ENCODE measurements around the gene GRID2. TPM values are rescaled to one million over a fixed set of nuclear protein-coding genes. Genes with fewer than 3 reads are reported as not detected.

GRID2 gene
- total RNA-seq, 1 donor from 2014 or later: not detected

GRCh38 chr4:92657695-92658094 is 353.9 kb downstream of the GRID2 start:
- DNase-seq: no peak
- intact Hi-C loops (cut with DNase I): no loop called here
- Histone ChIP-seq H3K36me3 (no peaks in the 10 kb centered on the region), H3K27me3 (ENCODE audit: low read depth) (no peaks in the 10 kb centered on the region), H3K9me3 (no peaks in the 10 kb centered on the region), H3K4me1 (no peaks in the 10 kb centered on the region), H3K27ac (no peak overlapping the region), H3K4me3 (no peak overlapping the region)
- no peak for TF ChIP-seq CTCF (IDR thresholded peaks at IDR 0.05)
- ATAC-seq: no peak

- ATAC-seq (no peak), DNase-seq (no peak)
- H3K4me1 ChIP-seq: no peaks in the 10 kb centered on the region
- intact Hi-C loops (cut with DNase I): no loop called here
- H3K36me3 ChIP-seq: no peaks in the 10 kb centered on the region
- no peak overlapping the region for H3K27ac ChIP-seq
- no peak overlapping the region for H3K4me3 ChIP-seq
- H3K27me3 ChIP-seq (ENCODE audit: low read depth): no peaks in the 10 kb centered on the region
- H3K9me3 ChIP-seq: no peaks in the 10 kb centered on the region
- TF ChIP-seq CTCF (IDR thresholded peaks at IDR 0.05): no peak
These were observed 354.6 kb downstream of the GRID2 start for GRCh38 chr4:92658318-92658717.

- no peak for ATAC-seq
- Histone ChIP-seq H3K36me3 (no peaks in the 10 kb centered on the region), H3K4me1 (no peaks in the 10 kb centered on the region), H3K4me3 (no peak overlapping the region), H3K27me3 (ENCODE audit: low read depth) (no peaks in the 10 kb centered on the region), H3K27ac (no peak overlapping the region), H3K9me3 (no peaks in the 10 kb centered on the region)
- no peak for TF ChIP-seq CTCF (IDR thresholded peaks at IDR 0.05)
- intact Hi-C loops (cut with DNase I): no loop called here
- no peak for DNase-seq
These were observed 374.0 kb downstream of the GRID2 start for GRCh38 chr4:92677805-92678204.

GRCh38 chr4:92678292-92678691 is 374.5 kb downstream of the GRID2 start:
- intact Hi-C loops (cut with DNase I): no loop called here
- no peak overlapping the region for H3K27ac ChIP-seq
- no peaks in the 10 kb centered on the region for H3K27me3 ChIP-seq (ENCODE audit: low read depth)
- no peak for DNase-seq
- H3K9me3 ChIP-seq: no peaks in the 10 kb centered on the region
- H3K4me3 ChIP-seq: no peak overlapping the region
- ATAC-seq: no peak
- H3K36me3 ChIP-seq: no peaks in the 10 kb centered on the region
- H3K4me1 ChIP-seq: no peaks in the 10 kb centered on the region
- TF ChIP-seq CTCF (IDR thresholded peaks at IDR 0.05): no peak

- Histone ChIP-seq H3K27ac (no peak overlapping the region), H3K9me3 (no peaks in the 10 kb centered on the region), H3K4me1 (no peaks in the 10 kb centered on the region), H3K36me3 (no peaks in the 10 kb centered on the region), H3K4me3 (no peak overlapping the region), H3K27me3 (ENCODE audit: low read depth) (no peaks in the 10 kb centered on the region)
- no peak for TF ChIP-seq CTCF (IDR thresholded peaks at IDR 0.05)
- no peak for ATAC-seq
- intact Hi-C loops (cut with DNase I): no loop called here
- no peak for DNase-seq
These were observed 375.4 kb downstream of the GRID2 start for GRCh38 chr4:92679149-92679548.

GRCh38 chr4:92714640-92715039 is 410.9 kb downstream of the GRID2 start:
- intact Hi-C loops (cut with DNase I): no loop called here
- Histone ChIP-seq H3K4me3 (no peak overlapping the region), H3K4me1 (no peaks in the 10 kb centered on the region), H3K9me3 (no peaks in the 10 kb centered on the region), H3K27me3 (ENCODE audit: low read depth) (no peaks in the 10 kb centered on the region), H3K36me3 (no peaks in the 10 kb centered on the region), H3K27ac (no peak overlapping the region)
- no peak for TF ChIP-seq CTCF (IDR thresholded peaks at IDR 0.05)
- DNase-seq (no peak), ATAC-seq (no peak)

All from lower lobe of right lung (tissue), 2 donors.